Fibroblast of the aortic adventitia (primary cell): Measurements from ENCODE around the gene CFAP61. TPM values are rescaled to one million over a fixed set of nuclear protein-coding genes. Genes with fewer than 3 reads are reported as not detected.
"Not testable (repeated sequence)": the region's sequence is repeated elsewhere in the genome, so short reads cannot be mapped to it uniquely, and the experiment has no call there.

Experiments
- DNase-seq: peaks from one replicate; pipeline ENCODE4 v3.0.0-alpha.2; 2010; ENCODE audit warnings: low read depth
- H3K4me3 ChIP-seq: 2 replicates; pipeline ENCODE4 v1.5.1; 2011; ENCODE audit warnings: low read depth, mild to moderate bottlenecking, control low read depth, low read length, moderate library complexity
- CTCF ChIP-seq: IDR thresholded peaks from 2 replicates; pipeline ENCODE4 v1.5.1; 2011; ENCODE audit warnings: mild to moderate bottlenecking, low read length, control low read depth, inconsistent platforms; ENCODE audit not compliant: insufficient read depth
- total RNA-seq: library from RNA; depleted of rRNA; stranded (reverse); fragments of >200 nt; gene quantifications from 2 replicates; pipeline ENCODE4 v1.2.3, GENCODE V29; 2012; ENCODE audit warnings: low replicate concordance

The CFAP61 gene
- total RNA-seq, 1 donor: 0.18 TPM

GRCh38 chr20:20215976-20216727, 163.8 kb downstream of the CFAP61 start:
- no peak for TF ChIP-seq CTCF
- no peak overlapping the region for H3K4me3 ChIP-seq
- no peak for DNase-seq

- H3K4me3 ChIP-seq: no peak overlapping the region
- TF ChIP-seq CTCF: no peak
- no peak for DNase-seq
These were observed 164.6 kb downstream of the CFAP61 start for GRCh38 chr20:20216941-20217340.

- no peak for TF ChIP-seq CTCF
- H3K4me3 ChIP-seq: no peak overlapping the region
- no peak for DNase-seq
These were observed 165.3 kb downstream of the CFAP61 start for GRCh38 chr20:20217621-20218020.

- H3K4me3 ChIP-seq, DNase-seq: not testable (repeated sequence)
These were observed 165.8 kb downstream of the CFAP61 start for GRCh38 chr20:20218106-20218505.

DNA sequence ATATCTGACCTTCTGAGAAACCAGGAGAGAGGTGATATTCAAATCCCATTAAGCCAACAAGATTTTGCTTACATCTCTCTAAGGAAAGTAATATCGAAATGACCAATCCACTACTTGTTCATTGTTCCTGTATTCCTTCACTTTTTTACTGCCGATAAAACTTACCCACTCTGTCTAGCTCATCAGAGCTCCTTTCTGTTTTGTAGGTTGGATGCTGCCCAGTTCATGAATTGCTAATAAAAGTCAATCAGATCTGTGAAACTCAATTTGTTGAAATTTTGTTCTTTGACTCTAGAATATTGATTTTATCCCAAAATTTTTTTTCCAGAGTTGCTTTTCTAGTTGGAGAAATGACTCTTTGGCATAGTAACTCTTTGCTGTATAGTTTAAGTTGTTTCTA, 166.7 kb downstream of the CFAP61 start:
- no peak for DNase-seq
- H3K4me3 ChIP-seq: no peak overlapping the region
- no peak for TF ChIP-seq CTCF

DNA sequence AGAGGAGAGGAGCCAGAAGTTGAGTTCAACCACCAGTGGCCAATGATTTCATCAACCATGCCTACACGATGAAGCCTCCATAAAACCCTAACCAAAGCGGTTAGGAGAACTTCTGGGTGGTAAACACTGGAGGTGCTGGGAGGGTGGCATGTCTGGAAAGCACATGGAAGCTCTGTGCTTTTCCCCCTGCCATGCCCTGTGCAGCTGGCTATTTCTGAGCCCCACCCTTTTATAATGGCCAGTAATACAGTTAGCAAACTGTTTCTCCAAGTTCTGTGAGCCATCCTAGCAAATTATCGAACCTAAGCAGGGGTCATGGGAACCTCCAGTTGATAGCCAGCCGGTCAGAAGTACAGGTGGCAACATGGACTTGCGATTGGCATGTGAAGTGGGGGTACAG, 167.8 kb downstream of the CFAP61 start:
- no peak overlapping the region for H3K4me3 ChIP-seq
- DNase-seq: no peak
- TF ChIP-seq CTCF: no peak

GRCh38 chr20:20223981-20224380, 171.6 kb downstream of the CFAP61 start:
- no peak for DNase-seq
- H3K4me3 ChIP-seq: no peak overlapping the region
- TF ChIP-seq CTCF: no peak
